HCT116 (cell line): Measurements from ENCODE around the gene IQUB.

Experiments used
- CBX3 ChIP-seq: IDR thresholded peaks from 2 replicates; pipeline ENCODE4 v1.6.1; 2012; ENCODE audit warnings: low read depth
- CTCF ChIP-seq, 3 experiments: fragments of 200-600 bp in 1 of 3; sonication (generic) in 1 of 3; IDR thresholded peaks in 2 of 3; conservative IDR thresholded peaks in 1 of 3; 2 replicates each; pipeline ENCODE4 v1.5.1; 2012 to 2017; ENCODE audit warnings: low read depth in 2 of 3, low read length in 2 of 3, antibody characterized with exemption in 1 of 3, borderline replicate concordance in 1 of 3, control low read depth in 1 of 3, mild to moderate bottlenecking in 1 of 3, mixed read lengths in 1 of 3, mixed run types in 1 of 3, moderate library complexity in 1 of 3; ENCODE audit not compliant: insufficient read depth in 1 of 3
- EGR1 ChIP-seq: IDR thresholded peaks from 2 replicates; pipeline ENCODE4 v1.6.1; 2012; ENCODE audit warnings: low read depth
- ELF1 ChIP-seq: IDR thresholded peaks from 2 replicates; pipeline ENCODE4 v1.6.1; 2012; ENCODE audit warnings: low read depth, borderline replicate concordance
- EZH2 ChIP-seq: fragments of 200-600 bp; sonication (generic); IDR thresholded peaks from 2 replicates; pipeline ENCODE4 v1.6.1; 2017; ENCODE audit warnings: antibody characterized with exemption, mixed run types
- EZH2phosphoT487 ChIP-seq: fragments of 200-600 bp; IDR thresholded peaks from 2 replicates; pipeline ENCODE4 v1.6.1; 2018; ENCODE audit warnings: antibody characterized with exemption, borderline replicate concordance
- MAX ChIP-seq: IDR thresholded peaks from 2 replicates; pipeline ENCODE4 v1.6.1; 2012
- POLR2A ChIP-seq: IDR thresholded peaks from 2 replicates; pipeline ENCODE4 v1.7.0; 2011; ENCODE audit warnings: borderline replicate concordance; ENCODE audit not compliant: insufficient read depth, insufficient read length; ENCODE audit errors: extremely low read depth
- POLR2AphosphoS5 ChIP-seq: IDR thresholded peaks from 2 replicates; pipeline ENCODE4 v1.6.1; 2011; ENCODE audit warnings: mild to moderate bottlenecking, low read depth, low read length, moderate library complexity
- SIN3A ChIP-seq: IDR thresholded peaks from 2 replicates; pipeline ENCODE4 v1.6.1; 2012; ENCODE audit warnings: low read depth
- SP1 ChIP-seq: IDR thresholded peaks from 2 replicates; pipeline ENCODE4 v1.6.1; 2012; ENCODE audit warnings: low read depth
- TCF7L2 ChIP-seq: IDR thresholded peaks from 2 replicates; pipeline ENCODE4 v1.7.0; 2011; ENCODE audit warnings: borderline replicate concordance, inconsistent platforms; ENCODE audit not compliant: insufficient read depth, insufficient read length; ENCODE audit errors: extremely low read depth
- ZFX ChIP-seq: fragments of 450-650 bp; IDR thresholded peaks from 2 replicates; pipeline ENCODE4 v1.6.1; 2017
- TF ChIP-seq, protein P1 (sequence below): IDR thresholded peaks from 2 replicates; pipeline ENCODE4 v1.6.1; 2012; ENCODE audit warnings: low read depth

DNA sequence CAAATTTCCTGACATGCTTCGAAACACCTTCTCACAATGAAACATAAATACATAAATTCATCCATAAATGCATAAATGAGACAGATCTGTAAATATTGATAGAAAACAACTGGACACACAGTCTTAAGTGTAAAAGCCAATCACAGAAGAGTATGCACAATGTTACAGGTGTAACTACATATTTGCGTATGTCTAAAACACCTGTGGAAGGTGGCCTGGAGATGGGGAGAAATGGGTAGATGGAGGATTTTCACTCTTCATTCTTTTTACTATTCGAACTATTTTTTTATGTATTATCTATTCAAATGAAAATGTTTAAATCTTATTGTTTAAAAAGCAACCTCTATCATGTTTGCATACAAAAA lies 860 bp downstream of the IQUB start:
- no peak for TF ChIP-seq CTCF (IDR thresholded peaks at IDR 0.05 in 2 of 3, conservative IDR thresholded peaks at IDR 0.05 in 1 of 3; ENCODE audit: borderline replicate concordance in 1 of 3, insufficient read depth in 1 of 3, low read depth in 2 of 3, low read length in 2 of 3)
- no peak for TF ChIP-seq ELF1
- TF ChIP-seq EZH2 = no peak
- no peak for TF ChIP-seq TCF7L2
- TF ChIP-seq, protein P1, sequence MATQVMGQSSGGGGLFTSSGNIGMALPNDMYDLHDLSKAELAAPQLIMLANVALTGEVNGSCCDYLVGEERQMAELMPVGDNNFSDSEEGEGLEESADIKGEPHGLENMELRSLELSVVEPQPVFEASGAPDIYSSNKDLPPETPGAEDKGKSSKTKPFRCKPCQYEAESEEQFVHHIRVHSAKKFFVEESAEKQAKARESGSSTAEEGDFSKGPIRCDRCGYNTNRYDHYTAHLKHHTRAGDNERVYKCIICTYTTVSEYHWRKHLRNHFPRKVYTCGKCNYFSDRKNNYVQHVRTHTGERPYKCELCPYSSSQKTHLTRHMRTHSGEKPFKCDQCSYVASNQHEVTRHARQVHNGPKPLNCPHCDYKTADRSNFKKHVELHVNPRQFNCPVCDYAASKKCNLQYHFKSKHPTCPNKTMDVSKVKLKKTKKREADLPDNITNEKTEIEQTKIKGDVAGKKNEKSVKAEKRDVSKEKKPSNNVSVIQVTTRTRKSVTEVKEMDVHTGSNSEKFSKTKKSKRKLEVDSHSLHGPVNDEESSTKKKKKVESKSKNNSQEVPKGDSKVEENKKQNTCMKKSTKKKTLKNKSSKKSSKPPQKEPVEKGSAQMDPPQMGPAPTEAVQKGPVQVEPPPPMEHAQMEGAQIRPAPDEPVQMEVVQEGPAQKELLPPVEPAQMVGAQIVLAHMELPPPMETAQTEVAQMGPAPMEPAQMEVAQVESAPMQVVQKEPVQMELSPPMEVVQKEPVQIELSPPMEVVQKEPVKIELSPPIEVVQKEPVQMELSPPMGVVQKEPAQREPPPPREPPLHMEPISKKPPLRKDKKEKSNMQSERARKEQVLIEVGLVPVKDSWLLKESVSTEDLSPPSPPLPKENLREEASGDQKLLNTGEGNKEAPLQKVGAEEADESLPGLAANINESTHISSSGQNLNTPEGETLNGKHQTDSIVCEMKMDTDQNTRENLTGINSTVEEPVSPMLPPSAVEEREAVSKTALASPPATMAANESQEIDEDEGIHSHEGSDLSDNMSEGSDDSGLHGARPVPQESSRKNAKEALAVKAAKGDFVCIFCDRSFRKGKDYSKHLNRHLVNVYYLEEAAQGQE = no peak
- no peak for TF ChIP-seq POLR2A
- no peak for TF ChIP-seq EZH2phosphoT487
- TF ChIP-seq POLR2AphosphoS5 = no peak
- no peak for TF ChIP-seq CBX3
- no peak for TF ChIP-seq ZFX
- TF ChIP-seq SIN3A = no peak
- TF ChIP-seq MAX = no peak
- no peak for TF ChIP-seq EGR1
- no peak for TF ChIP-seq SP1
